DMS53 treated with DMSO at 0.1 percent for 48 hours (cell line): ENCODE data around the gene ALDH2.
"Not testable (repeated sequence)": the region's sequence is repeated elsewhere in the genome, so short reads cannot be mapped to it uniquely, and the experiment has no call there.

ENCODE experiments used
- DNase-seq: peaks from one replicate; lab custom pipeline; 2025; ENCODE audit not compliant: unreplicated experiment; lab: John Stamatoyannopoulos, UW

Gene ALDH2

GRCh38 chr12:111824312-111824711 lies 57.6 kb downstream of the ALDH2 start:
- peak; percentile 8 for DNase-seq

DNA sequence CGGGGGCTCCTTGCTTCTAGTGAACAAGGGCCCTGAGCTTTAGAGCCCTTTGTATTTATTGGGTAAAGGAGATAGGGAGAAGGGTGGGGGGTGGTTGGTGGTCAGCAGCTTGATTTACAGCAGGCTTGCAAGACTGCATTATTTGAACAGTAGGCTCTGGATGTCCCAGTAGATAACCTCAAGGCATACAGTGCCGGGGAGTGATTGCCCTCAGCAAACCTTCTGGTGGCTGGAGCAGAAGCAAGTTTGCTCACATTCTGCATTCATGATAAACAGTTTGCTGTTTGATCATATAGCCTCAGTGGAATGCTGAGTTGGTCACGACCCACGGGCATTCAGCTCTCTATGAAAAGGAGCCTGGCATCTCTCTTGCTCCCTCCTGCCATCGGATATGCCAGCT lies 58.8 kb downstream of the ALDH2 start:
- DNase-seq: no peak

DNA sequence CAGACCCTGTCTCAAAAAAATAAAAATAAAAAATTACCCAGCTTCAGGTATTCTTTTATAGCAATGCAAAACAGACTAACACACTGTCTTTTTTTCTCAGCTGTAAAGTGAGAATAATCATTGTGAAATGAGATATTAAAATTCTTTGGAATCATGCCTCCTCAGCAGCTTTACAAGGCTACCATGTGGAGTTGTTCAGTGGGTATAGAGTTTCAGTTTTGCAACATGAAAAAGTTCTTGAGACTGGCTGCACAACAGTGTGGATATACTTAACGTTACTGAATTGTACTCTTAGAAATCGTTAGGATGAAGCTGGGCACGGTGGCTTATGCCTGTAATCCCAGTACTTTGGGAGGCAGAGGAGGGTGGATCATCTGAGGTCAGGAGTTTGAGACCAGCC lies 59.6 kb downstream of the ALDH2 start:
- DNase-seq: no peak

- no peak for DNase-seq
These were observed 60.3 kb downstream of the ALDH2 start for GRCh38 chr12:111826992-111827391.

GRCh38 chr12:111827907-111828306 lies 61.2 kb downstream of the ALDH2 start:
- DNase-seq: no peak

DNA sequence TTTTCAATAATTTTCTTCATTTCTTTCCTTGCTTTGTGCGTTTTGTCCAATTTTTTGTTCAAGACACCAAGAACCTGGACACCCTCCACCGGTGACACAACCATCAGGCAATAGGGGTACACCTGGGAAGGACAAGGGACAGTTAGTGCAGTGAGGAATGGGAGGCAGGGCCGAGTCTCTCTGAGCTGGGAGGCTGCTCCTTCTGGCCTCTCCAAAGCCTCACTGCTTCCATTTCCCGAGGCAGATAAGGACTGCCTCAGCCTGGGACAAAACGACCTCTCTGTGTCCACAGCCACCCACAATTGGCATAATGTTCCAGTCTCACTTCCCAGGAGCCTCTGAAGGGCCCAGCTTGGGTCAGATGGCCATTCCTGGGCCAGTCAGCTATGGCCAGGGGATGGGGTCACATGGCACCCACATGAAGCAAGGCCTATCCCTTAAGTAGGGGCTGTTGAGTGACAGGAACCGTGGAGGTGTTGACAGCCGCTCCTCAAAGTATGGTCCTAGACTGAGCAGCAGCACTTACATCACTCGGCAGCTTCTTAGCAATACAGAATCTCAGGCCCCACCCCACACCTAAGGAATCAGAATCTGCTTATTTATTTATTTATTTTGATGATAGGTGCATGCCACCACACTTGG lies 61.7 kb downstream of the ALDH2 start:
- no peak for DNase-seq

DNA sequence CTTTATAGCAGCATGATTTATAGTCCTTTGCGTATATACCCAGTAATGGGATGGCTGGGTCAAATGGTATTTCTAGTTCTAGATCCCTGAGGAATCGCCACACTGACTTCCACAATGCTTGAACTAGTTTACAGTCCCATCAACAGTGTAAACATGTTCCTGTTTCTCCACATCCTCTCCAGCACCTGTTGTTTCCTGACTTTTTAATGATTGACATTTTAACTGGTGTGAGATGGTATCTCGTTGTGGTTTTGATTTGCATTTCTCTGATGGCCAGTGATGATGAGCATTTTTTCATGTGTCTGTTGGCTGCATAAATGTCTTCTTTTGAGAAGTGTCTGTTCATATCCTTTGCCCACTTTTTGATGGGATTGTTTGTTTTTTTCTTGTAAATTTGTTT lies 62.9 kb downstream of the ALDH2 start:
- DNase-seq: not testable (repeated sequence)

DNA sequence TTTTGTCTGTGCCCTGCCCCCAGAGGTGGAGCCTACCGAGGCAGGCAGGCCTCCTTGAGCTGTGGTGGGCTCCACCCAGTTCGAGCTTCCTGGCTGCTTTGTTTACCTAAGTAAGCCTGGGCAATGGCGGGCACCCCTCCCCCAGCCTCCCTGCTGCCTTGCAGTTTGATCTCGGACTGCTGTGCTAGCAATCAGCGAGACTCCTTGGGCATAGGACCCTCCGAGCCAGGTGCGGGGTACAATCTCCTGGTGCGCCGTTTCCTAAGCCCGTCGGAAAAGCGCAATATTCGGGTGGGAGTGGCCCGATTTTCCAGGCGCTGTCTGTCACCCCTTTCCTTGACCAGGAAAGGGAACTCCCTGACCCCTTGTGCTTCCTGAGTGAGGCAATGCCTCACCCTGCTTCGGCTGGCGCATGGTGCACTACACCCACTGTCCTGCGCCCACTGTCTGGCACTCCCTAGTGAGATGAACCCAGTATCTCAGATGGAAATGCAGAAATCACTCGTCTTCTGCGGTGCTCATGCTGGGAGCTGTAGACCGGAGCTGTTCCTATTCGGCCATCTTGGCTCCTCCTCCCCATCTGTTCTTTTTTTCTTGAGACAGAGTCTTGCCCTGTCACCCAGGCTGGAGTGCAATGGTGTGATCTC lies 68.1 kb downstream of the ALDH2 start:
- peak; percentile 26 for DNase-seq

- not testable (repeated sequence) for DNase-seq
These were observed 68.9 kb downstream of the ALDH2 start for GRCh38 chr12:111835531-111836181.

DNA sequence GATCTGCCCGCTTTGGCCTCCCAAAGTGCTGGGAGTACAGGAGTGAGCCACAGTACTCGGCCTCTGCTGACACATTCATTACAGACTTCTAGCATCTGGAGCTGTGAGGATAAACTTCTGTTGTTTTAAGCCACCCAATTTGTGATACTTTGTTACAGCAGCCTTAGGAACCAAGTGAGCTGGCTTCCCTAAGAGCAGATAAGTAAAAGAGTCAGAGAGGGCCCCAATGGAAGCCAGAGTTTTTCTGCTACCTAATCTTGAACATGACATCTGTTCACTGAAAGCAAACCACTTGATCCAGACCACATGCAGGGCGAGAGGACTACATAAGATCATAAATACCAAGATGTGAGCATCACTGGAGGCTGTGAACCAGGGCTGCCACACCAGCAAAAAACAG lies 71.6 kb downstream of the ALDH2 start:
- DNase-seq: no peak

DNA sequence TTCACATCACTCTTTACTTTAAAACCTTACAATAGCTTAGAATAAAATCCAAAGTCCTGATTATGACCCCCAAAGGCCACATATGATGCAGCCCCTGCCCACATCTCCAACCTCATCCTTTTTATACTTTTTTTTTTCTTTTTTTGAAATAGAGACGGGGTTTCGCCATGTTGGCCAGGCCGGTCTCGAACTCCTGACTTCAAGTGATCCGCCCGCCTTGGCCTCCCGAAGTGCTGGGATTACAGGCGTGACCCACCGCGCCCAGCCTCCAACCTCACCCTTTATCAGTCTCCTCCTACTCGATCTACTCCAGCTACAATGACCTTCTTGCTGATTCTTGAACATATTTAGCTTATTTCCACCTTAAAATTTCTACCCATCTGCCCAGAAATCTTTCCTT lies 74.1 kb downstream of the ALDH2 start:
- DNase-seq: no peak

DNA sequence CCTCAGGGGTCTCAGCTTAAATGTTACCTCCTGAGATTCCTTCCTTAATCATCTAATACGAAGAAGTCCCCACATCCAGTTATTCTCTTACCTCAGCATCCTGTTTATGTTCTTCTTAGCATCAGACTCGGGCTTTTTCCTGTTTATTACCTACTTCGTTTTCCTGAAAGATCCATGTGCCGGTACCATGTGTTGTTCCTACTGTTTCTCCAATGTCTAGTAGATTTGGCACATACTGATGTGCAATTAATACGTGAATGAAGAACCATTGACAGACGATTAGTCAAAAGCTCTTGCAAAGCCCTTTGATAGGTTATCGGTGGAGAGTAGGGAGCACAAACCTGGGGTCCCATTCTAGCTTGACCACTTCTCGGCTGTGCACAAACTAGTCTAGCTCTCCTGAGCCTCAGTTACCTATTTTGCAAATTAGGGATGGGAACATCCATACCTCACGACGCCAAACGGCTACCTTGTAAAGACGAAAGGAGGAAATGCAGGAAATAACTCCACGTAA lies 74.6 kb downstream of the ALDH2 start:
- DNase-seq: peak; percentile 65

- peak; percentile 91 for DNase-seq
These were observed 75.2 kb downstream of the ALDH2 start, which contains the start of gene MAPKAPK5 for GRCh38 chr12:111841750-111842555. TSS of gene MAPKAPK5 (plus strand) at chr12:111842228. CDS start at chr12:111842734, 506 bp downstream.

DNA sequence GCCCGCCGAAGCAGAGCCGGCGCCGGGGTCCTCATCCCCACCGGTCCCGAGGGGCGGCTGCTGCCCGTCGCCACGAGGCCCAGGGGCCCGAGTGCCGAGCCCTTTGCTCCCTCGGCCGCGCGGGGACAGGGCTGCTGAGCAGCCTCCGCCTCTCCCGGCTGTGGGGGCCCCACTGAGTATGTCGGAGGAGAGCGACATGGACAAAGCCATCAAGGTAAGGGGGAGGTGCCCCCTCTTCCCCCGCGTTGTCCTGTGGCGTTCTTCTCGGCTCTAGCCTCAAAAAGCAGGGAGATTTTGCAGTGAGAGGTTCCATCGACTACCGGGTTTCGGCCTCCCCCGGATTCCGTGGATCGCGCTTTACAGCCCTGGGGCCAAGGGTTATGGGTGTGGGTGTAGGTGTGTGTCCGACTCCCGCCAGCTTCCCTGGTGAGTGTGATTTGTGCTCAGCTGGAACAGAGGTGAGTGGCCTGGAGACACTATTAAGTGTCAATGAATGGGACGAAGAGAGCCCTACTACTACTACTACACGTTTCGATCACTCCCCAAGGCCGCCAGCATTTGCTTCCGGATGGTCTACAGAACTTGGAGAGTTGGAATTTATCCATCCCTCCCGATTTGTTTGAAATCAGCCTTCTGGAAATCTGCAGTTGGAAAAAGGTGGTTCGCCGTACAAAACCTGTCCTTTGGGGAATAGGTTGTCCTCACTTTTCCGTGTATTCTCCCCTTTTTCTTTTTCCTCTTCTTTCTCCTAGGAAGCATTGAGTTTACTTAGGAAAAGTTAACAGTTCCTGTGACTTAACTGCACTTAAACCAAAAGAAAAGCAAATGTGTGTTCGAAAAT lies 76.0 kb downstream of the ALDH2 start:
- DNase-seq: peak; percentile 15

GRCh38 chr12:111846016-111846415 lies 79.3 kb downstream of the ALDH2 start:
- no peak for DNase-seq

DNA sequence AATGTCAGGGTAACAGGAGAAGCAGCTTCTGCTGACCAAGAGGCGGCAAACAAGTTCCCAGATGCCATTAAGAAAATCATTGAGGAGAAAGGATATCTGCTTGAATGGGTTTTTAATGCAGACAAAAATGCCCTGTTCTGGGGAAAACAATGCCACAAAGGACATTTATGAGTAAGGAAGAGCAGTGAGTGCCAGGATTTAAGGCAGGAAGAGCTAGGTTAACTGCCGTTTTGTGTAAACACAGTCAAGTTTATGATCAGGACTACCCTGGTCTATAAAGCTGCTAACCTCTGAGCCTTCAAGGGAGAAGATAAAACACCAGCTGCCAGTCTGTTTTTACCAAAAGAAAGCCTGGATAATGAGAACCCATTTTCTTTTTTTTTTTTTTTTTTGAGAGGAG lies 83.8 kb downstream of the ALDH2 start:
- DNase-seq: no peak

DNA sequence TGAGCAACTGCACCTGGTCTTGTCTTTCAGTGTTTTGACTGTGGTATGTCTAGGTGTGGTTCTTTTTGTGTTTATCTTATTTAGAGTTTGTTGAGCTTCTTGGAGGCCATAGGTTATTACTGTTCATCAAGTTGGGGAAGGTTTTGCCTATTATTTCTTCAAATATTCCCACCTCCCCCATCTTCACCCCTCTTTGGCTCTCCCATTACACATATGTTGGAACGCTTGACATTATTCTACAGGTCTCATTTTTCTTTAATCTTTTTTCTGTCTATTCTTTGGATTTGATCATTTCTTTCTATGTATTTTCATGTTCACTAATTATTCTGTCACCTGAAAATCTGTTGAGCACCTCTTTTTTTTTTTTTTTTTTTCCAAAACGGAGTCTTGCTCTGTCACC lies 91.5 kb downstream of the ALDH2 start:
- DNase-seq: no peak

DNA sequence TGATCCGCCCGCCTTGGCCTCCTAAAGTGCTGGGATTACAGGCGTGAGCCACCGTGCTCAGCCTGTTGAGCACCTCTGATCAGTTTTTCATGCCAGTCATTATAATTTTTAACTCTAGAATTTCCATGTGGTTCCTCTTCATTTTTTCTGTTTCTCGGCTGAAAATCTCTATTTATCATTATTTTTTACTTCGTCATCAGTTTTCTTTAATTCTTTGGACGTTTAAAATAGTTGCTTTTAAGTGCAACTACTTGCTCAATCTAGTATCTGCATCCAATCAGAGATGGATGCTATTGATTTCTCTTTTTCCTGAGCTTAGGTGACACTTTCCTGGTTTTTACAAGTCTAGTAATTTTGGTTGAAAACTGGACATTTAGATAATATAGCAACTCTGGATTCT lies 92.0 kb downstream of the ALDH2 start:
- no peak for DNase-seq

DNA sequence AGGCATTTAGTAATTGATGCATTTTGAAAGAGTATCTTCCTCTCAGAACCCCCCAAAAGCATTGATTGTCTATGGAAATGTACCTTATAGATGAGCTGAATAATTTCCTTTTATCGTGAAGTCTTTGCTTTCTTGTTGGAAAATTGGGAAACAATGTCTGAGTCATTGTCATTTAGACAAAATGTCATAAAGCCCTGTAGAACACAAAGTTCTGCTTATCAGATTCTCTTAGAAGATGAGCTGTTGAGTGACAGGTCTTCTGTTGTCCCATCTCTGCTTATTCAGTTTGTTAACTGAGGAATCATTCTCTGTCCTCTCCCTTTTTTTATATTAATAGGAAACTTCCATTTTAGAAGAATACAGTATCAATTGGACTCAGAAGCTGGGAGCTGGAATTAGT lies 98.2 kb downstream of the ALDH2 start:
- DNase-seq: no peak
